Measurements from ENCODE around the gene FKBP5. TPM values are rescaled to one million over a fixed set of nuclear protein-coding genes. Genes with fewer than 3 reads are reported as not detected.

The FKBP5 gene
- total RNA-seq, 3 donors from 2014 or later (not counting 1 experiment from before 2014, with no cell fraction given) = 15.5 to 30.2 (median 27.3) TPM

DNA sequence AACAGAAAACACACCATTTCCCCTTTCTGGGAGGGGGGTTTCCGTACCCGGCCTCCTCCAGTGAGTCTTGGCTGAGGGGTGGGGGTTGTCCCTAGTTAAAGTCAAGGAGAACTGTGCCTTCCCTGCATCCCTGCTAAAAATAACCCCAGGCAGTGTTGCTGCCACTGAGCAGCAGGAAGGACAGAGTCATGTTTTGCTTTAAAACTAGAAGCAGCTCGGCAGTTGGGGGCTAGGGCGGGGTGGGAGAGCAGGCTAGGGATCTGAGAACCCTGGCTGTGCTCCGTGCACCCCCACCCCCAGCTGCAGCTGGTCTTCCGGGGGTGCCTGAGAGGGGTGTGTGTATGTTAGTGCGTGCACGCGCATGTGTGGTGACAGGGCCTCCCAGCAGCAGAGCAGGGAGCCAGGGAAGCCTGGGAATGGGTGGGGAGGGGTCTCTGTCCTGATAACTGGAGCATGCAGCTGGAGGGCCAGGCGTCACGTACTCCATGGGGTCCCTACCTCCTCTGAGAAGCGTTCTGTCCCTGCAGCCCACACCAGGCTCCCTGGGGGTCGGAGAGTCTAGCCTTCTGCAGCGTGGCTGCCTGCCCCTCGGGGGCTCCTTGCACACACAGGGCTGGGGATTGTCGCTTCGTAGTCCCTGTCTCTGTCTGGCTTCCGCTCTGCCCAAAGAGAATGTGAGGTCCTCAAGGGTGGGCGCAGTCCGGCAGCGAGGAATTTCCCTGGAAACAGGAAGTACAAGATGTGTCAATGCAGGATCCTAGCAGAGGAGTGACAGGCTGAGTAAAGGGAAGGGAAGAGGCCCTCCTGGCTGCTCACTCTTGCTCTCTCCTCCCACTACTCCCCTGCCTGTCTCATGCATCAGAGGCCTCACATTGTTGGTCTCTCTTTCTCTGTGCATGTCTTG is 31.4 kb upstream of the FKBP5 start:
- peaks cover 33% of the 10 kb centered on the region for H3K4me1 ChIP-seq (ENCODE audit: control insufficient read depth, insufficient read depth, low read length)
- no peaks in the 10 kb centered on the region for H3K9me3 ChIP-seq (ENCODE audit: control insufficient read depth, insufficient read depth, low read length)
- no peak overlapping the region for H3K4me3 Mint-ChIP-seq
- H3K27ac ChIP-seq (ENCODE audit: low read length) = peak overlapping the region; percentile 43
- no peaks in the 10 kb centered on the region for H3K36me3 Mint-ChIP-seq
- no peak overlapping the region for H3K4me3 ChIP-seq (ENCODE audit: low read length)
- H3K36me3 ChIP-seq (ENCODE audit: control insufficient read depth, insufficient read depth, low read length) = no peaks in the 10 kb centered on the region
- 45% methylated on average over 19 of the region's 21 CpGs for WGBS (ENCODE audit: insufficient coverage)
- DNase-seq = peak in 1 of 2 donors; percentile 52
- H3K27me3 Mint-ChIP-seq (ENCODE audit: low read depth in 2 of 2) = peaks cover 0 to 4% of the 10 kb centered on the region in 2 donors
- intact Hi-C loops (cut with micrococcal nuclease) = no loop called here
- TF ChIP-seq CTCF (IDR thresholded peaks at IDR 0.05) = no peak
- no peak overlapping the region for H3K27ac Mint-ChIP-seq
- H3K9me3 Mint-ChIP-seq = no peaks in the 10 kb centered on the region
- H3K4me1 Mint-ChIP-seq = peaks cover 0 to 15% of the 10 kb centered on the region in 2 donors
- peak in 2 of 3 donors; percentile 17 to 30 for ATAC-seq
- H3K27me3 ChIP-seq (ENCODE audit: control insufficient read depth, insufficient read depth, low read length) = no peaks in the 10 kb centered on the region

GRCh38 chr6:35719404-35719829 is 30.7 kb upstream of the FKBP5 start:
- Histone ChIP-seq H3K27me3 (ENCODE audit: control insufficient read depth, insufficient read depth, low read length) (no peaks in the 10 kb centered on the region), H3K4me3 (ENCODE audit: low read length) (no peak overlapping the region), H3K4me1 (ENCODE audit: control insufficient read depth, insufficient read depth, low read length) (peaks cover 31% of the 10 kb centered on the region), H3K36me3 (ENCODE audit: control insufficient read depth, insufficient read depth, low read length) (no peaks in the 10 kb centered on the region), H3K27ac (ENCODE audit: low read length) (peak overlapping the region; percentile 41), H3K9me3 (ENCODE audit: control insufficient read depth, insufficient read depth, low read length) (no peaks in the 10 kb centered on the region)
- H3K4me1 Mint-ChIP-seq = peaks cover 0 to 14% of the 10 kb centered on the region in 2 donors
- ATAC-seq (no peak), DNase-seq (no peak)
- no peak for TF ChIP-seq CTCF (IDR thresholded peaks at IDR 0.05)
- intact Hi-C loops (cut with micrococcal nuclease) = no loop called here
- H3K36me3 Mint-ChIP-seq = no peaks in the 10 kb centered on the region
- H3K4me3 Mint-ChIP-seq = no peak overlapping the region
- 46% methylated on average over 5 of the region's 5 CpGs for whole genome bisulfite sequencing (ENCODE audit: insufficient coverage)
- H3K27ac Mint-ChIP-seq = no peak overlapping the region
- peaks cover 0 to 4% of the 10 kb centered on the region in 2 donors for H3K27me3 Mint-ChIP-seq (ENCODE audit: low read depth in 2 of 2)
- H3K9me3 Mint-ChIP-seq = no peaks in the 10 kb centered on the region

DNA sequence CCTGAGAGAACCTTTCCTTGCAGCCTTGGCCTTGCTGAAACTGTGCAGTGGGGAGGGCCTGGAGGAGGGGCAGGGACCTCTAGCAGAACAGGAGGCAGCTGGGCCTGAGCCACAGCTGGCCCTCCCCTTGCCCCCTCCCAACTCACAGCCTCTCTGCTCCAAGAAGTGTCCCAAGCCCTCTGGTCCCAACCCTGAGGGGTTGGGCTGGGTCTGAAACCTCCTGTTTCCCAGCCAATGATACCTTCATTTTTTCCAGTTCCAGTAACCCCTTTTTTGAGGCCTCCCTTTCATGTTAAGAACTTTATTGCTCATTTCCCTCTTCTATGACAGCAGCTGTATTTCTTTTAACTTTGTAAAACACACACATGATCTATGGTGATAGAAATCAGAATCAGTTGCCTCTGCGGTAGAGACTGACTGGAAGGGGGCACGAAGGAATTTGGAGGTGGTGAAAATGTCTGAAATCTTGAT is 30.2 kb upstream of the FKBP5 start:
- H3K36me3 ChIP-seq (ENCODE audit: control insufficient read depth, insufficient read depth, low read length) = no peaks in the 10 kb centered on the region
- intact Hi-C loops (cut with micrococcal nuclease) = no loop called here
- 56% methylated on average over 2 of the region's 2 CpGs for WGBS (ENCODE audit: insufficient coverage)
- H3K27me3 ChIP-seq (ENCODE audit: control insufficient read depth, insufficient read depth, low read length) = no peaks in the 10 kb centered on the region
- Mint-ChIP-seq H3K27me3 (ENCODE audit: low read depth in 2 of 2) (peaks cover 0 to 4% of the 10 kb centered on the region in 2 donors), H3K9me3 (no peaks in the 10 kb centered on the region), H3K27ac (no peak overlapping the region), H3K4me1 (peaks cover 0 to 14% of the 10 kb centered on the region in 2 donors), H3K36me3 (no peaks in the 10 kb centered on the region), H3K4me3 (no peak overlapping the region)
- H3K4me1 ChIP-seq (ENCODE audit: control insufficient read depth, insufficient read depth, low read length) = peaks cover 31% of the 10 kb centered on the region
- no peak for ATAC-seq
- no peak for TF ChIP-seq CTCF (IDR thresholded peaks at IDR 0.05)
- no peaks in the 10 kb centered on the region for H3K9me3 ChIP-seq (ENCODE audit: control insufficient read depth, insufficient read depth, low read length)
- H3K4me3 ChIP-seq (ENCODE audit: low read length) = no peak overlapping the region
- peak in 1 of 2 donors; percentile 23 for DNase-seq
- peak overlapping the region; percentile 41 for H3K27ac ChIP-seq (ENCODE audit: low read length)
